ENCODE results near the gene SLC66A1.

Gene SLC66A1

DNA sequence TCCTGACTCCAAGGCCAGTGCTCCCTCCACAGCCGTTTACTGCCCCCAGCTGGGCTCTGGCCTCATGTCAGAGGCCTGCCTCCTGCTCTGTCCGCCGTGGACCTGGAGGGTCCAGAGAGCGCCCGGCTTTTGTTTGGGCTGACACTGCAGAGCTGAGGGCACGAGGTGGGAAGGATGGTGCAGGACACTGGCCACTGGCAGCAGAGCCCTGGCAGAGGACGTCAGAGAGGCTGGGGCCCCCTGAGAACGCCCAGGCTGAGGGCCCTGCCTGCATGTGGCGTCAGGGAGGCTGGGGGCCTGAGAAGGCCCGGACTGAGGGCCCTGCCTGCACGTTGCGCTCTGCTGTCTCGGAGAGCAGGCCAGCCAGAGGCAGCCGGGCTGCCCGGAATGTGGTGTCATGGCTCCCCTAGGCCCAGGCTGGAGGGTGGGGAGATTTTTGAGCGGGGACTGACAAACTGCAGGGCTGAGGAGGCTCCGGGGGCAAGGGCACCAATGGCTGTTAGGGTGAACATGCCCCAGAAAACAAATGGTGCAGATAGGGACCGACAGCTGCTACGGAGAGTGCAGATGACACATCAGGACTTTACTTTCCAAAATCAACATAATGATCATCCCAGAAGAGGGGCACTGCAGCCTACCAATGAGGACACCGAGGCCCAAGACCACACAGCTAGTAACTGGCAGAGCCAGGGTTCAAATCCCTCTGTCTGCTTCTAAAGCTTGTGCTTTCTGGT, 31.7 kb downstream of the SLC66A1 start:
- DNase-seq (ENCODE audit: low read depth) = no peak

DNA sequence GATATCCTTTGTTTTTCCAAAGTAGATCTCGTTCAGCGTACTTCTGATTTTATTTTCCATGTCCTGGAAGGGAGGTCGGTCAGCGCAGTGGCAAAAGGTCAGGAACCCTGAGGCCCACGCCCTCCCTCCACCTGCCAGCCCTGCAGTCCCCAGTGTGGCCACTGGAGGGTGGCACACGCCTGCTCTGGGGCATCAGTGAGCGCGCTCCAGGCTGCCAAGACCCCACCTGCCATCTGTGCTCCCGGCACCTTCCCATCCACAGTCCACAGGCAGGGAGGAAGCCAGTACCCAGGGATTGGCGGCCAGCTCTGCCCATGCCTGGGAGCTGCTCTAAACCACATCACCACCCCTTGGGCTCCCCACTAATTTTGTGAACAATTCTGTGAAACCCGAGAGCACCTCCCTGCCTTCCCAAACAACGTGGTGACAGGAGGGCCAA, 32.3 kb downstream of the SLC66A1 start:
- peak; percentile 30 for DNase-seq (ENCODE audit: low read depth)

DNA sequence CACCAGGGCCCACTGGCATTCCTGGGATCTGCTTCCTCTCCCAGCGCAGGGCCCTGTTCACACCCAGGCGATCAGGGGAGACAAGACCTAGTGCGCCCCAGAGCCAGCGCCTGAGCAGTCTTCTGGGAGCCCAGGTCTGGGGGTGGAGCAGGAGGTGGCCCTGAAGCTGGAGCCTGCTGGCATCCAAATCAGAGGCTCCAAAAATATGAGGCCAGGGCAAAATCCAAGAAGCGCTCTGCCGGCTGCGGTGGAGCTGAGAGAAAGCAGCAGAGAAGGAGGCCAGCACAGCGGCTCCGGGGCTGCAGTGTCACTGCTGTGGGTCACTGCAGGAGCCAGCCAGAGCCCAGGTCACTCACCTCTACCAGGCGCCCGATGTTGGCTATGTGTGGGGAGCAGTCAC, 32.7 kb downstream of the SLC66A1 start:
- no peak for DNase-seq (ENCODE audit: low read depth)

DNA sequence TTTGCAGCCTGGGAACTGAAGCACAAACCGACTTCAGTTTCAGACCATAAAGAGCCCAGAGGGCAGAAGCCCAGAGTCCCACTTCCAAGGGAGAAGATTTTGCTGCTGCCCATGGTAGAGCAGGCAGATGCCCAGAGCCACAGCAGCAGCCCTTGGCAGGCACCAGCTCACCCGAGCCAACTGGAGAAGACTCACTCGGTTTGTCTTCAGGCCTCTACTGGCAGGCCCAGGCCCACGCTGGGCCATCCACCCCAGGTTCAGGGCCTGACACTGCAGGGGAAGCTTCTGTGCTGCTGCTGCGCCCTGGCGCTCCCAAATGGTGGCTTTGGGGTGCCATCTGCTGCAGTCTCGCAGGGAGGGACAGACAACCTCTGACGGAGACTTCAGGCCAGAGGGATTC, 33.3 kb downstream of the SLC66A1 start:
- no peak for DNase-seq (ENCODE audit: low read depth)

DNA sequence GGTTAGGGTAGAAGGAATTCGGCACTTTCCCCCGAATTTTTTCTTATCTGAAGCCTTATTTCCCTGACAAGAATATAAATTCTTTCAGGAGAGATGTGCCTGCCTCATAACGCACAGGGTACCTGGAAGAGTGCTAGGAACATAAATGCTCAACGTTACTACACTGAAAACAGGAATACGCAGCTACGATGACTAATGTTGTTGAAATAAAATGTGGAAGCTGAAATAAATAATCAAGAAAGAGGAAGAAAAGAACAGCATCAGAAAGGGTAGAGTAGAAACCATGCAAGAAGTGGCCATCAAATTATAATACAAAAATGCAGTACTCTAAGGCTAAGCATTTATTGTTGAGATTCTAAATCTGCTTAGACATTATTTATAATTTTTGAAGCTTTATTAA, 33.9 kb downstream of the SLC66A1 start:
- no peak for DNase-seq (ENCODE audit: low read depth)

DNA sequence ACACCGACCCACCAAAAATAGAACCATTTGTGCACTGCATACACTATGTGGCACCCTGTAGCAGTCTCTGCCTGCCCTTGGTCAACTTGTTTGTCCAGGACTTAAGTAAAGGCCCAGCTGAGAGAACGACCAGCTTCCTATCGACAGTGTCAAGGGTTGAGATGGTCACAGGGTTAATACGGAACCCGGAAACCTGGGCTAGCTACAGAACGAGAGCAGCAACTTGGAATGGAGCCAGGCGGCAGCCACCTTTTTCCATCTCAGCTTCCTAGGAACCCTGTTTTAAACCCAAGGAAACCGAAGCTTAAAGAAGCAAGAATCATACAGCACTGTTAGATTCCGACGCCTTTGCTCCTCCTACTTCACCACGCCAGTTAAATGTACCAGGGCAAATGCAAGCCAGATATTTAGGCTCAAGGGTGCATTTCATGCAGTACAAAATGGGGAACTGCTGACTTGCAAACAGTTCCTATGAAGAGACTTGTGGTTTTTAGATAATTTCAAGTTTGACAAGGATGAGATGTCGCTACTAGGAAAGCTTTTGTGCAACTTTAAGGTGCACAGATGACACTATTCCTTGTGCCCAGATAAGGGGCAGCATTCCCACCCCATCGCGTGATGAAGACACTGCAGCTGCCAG, 35.5 kb downstream of the SLC66A1 start:
- no peak for DNase-seq (ENCODE audit: low read depth)

DNA sequence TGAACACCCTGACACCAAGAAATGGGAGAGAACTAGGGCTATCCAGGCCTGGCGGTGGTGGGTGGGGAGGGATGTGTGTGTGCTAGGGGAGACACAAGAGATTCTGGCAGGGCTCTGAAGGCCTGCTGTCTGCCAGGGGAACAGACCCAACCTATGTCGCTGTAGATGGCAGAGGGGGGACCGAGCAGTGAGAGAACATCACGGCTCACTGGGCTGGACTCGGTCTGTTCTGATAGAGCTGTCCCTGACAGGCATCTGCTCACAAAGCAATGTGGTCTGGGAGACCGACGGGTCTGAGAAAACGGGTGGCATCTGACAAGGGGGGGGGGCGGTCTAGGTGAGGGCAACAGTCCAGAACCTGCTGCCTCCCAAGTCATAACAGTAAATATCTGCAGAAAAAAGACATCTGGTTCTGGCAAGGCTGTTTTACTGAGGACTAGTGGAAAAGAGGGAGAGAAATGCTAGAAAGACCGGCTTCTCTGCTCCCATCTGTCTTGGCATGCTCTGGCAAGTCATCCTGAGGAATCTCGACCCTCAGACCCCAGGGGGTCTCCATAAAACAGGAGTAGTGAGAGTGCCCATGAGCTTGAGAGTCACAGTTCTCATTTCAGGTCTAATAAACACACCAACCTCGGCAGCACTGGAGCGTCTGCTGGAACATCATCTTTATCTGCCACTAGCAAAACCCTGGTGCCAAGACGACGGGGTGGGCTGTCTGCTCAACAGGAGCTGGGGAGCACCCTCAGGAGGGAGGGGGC, 36.5 kb downstream of the SLC66A1 start:
- no peak for DNase-seq (ENCODE audit: low read depth)

DNA sequence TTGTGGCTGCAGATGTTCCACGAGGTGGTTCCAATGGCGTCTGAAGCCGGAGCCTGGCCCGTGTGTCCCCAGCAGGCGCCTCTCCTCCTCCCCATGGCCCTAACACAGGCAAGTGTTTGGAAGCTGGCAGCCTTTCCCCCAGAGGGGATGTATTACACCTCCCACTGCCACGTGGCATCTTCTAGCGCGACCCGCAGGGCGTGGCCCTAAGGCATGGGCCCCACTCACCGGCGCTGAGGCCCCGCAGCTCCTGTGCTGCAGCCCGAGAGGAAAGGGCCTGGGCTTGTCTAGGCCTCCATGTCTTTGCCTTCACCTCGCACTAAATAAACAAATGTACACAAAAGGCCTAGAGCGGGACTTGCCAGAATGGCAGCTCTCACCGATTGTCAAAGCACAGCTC, 37.9 kb downstream of the SLC66A1 start:
- no peak for DNase-seq (ENCODE audit: low read depth)

DNA sequence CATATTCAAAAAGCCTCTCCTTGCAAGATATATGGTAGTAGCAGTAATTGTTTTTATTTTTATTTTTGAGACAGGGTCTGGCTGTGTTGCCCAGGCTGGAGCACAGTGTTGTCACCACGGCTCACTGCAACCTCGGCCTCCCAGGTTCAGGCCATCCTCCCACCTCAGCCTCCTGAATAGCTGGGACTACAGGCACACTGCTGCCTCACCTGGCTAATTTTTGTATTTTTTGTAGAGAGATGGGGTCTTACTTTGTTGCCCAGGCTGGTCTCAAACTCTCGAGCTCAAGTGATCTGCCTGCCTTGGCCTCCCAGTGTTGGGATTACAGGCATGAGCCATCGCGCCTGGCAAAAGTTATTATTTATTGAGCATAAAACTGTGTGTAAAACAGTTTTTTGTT, 38.4 kb downstream of the SLC66A1 start:
- DNase-seq (ENCODE audit: low read depth) = no peak

DNA sequence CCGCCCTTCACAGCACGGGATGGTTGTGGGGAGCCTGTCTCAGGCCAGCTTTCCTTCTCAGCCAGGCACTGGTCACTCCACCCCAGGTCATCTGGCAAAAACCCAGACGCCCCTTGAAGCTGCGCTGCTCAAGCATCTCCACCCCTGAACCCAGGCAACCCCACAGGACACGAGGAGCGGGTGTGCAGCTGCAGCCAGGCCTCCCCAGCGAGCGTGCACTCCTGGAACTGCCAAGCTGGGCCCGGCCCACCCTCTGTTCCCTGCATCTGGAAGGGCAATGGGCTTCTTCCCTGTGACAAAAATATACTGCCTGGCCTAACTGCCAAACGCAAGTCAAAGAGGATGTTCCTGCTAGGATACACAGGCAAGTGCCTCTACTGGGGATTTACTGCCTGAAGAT, 39.7 kb downstream of the SLC66A1 start:
- no peak for DNase-seq (ENCODE audit: low read depth)

DNA sequence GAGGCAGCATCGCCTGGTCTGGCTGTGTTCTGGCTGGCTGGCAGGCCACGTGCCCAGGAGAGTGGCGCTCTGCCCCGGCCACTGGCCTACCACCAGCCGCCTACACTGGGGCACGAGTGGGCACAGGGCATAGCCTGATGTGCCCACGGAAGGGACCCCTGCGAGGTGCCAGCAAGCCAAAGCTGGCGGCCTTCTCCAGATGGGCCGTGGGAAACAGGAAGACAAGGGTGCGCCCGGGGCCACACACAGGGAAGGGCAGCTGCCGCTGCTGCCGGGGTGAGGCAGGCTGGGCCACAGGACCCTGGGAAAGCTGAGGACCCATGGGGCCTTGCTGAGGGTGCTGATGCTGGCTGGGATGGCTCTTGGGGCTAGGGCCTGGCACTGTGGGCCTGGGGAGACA, 40.7 kb downstream of the SLC66A1 start:
- DNase-seq (ENCODE audit: low read depth) = no peak

DNA sequence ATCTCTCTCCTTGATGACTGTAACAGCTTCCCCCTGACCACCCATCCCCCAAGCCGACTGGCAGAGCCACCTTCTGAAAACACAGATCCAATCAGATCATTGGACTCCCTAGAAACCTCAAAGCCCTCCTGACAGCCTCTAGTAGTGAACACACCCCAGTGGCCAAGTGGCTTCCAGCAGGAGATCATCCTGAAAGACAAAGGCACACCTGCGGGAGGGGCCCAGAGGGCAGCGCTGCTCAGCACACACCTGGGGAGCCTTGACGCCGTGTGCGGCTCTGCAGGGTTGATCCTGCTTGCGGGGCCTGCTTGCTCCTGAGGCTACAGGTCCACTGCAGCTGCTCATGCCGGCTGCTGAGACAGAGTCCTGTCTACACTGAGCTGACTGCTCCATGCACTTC, 41.5 kb downstream of the SLC66A1 start:
- no peak for DNase-seq (ENCODE audit: low read depth)

DNA sequence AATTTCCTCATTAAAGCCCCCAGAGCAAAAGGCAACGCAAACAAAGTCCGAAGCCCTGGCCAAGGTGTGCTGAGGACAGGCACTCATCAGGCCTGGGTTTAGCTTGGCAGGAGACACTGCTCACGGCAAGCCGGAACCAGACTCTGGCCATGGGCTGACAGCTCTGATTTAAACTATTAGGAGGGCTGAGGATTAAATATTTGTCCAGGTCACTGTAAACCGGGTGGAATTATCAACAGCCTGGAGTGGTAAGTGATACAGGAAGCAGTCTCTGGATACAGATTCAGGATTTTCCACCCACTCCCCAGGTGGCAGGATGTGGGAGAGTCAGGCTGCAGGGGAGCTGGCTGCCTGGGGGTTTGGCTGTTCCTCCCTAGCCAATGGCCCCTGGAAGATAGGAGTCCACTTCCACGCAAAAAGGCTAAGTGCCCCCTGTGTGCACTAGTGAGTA, 42.4 kb downstream of the SLC66A1 start:
- DNase-seq (ENCODE audit: low read depth) = no peak

DNA sequence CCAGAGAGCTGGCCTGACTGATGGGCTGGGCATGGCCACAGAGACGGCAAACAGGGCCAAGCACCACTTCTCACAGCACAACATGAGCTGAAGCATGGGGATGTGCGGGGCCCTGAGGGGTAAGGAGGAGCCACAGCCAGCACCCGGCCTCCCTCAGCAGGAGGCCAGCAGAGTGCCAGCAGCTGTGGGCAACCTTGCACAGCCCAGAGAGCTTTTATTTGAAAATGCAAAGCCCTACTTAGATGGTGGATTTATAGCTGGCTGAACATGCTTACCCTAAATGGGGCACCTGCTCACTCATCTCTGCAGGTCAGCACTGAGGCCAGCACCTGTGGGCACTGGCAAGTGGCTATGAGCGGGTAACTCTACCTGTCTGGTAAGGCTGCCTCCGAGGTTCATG, 44.1 kb downstream of the SLC66A1 start:
- DNase-seq (ENCODE audit: low read depth) = no peak

DNA sequence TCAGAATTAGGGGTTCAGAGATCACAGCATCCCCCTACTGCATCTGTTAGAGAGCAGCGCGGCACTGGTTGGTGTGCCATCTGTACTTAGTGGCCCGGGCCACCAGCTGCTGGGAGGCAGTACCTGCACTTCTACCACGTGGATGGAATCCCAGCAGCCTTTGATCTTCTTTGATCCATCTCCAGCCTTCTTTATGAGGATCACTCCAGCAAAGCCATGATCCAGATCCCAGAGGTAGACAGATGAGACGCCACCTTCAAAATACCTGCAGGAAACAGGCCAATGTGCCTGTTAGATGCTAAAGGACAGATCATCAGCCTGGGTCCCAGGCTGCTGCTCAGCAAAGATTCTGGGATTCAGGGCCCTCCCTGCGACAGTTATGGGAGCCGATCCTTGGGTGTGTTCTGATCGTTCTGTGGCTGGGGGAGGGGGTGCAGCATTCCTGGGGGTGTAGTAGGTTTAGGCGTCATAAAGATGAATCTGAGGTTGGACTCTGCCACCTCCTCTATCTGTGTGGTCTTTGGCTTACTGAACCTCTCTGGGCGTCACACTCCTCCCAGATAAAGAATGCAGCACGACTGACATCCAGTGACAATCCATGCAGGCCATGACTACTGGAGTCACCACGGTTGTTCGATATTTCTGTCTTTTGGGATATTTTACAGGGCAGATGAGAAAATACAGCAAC, 45.3 kb downstream of the SLC66A1 start:
- DNase-seq (ENCODE audit: low read depth) = no peak

DNA sequence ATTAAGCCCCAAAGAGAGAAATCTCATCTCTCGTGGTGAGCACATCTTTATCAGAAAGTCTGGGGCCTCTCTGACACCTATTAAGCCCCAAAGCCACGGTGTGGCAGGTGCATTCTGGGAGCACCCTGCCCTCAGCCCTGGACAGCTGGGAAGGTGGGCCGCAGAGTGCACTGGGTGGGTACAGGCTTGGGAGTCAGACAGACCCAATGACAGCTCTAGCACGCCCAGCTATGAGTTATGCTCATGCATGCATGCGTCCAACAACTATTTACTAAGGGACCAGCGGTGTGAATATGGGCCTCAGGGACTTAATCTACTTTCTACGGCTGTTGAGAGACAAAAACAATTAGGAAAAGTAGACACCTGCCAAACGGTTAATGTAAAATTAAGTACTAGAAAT, 46.6 kb downstream of the SLC66A1 start:
- DNase-seq (ENCODE audit: low read depth) = no peak

DNA sequence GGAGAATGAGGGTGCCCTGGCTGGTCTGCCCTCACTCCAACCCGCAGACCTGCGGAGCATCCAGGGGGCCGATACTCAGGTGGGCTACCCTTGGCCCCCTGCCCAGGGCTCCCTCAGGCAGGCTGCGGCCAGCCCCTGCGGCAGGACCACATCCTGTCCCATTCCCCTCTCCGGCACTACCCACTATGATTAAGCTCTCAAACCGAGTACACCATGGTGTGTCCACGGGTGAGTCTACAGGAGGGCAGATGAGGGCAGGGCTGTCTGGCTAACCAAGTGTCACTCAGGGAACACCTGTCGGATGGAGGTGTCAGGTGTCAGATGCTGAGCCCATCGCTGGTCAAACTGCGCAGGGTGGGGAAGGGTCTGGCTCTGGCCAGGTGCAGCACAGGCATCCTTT, 47.2 kb downstream of the SLC66A1 start:
- DNase-seq (ENCODE audit: low read depth) = no peak

DNA sequence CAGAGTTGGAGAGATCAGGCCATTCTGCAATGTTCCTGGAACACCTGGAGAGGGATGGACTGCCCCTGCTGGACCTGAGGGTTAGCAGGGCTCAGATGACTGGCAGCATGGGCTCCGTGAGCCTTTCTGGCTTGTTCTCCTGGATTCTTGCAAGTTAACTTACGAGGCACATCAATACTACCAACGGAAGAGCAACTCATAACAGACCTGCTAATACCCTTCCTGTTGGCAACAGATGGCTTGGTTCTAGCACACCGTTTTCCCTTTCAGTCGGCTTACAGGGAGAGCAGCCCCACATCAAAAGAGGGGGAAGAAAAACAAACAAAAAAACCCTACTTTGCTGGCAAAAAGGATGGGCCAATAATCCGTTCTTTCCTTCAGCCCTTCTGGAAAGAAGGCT, 47.9 kb downstream of the SLC66A1 start:
- no peak for DNase-seq (ENCODE audit: low read depth)

DNA sequence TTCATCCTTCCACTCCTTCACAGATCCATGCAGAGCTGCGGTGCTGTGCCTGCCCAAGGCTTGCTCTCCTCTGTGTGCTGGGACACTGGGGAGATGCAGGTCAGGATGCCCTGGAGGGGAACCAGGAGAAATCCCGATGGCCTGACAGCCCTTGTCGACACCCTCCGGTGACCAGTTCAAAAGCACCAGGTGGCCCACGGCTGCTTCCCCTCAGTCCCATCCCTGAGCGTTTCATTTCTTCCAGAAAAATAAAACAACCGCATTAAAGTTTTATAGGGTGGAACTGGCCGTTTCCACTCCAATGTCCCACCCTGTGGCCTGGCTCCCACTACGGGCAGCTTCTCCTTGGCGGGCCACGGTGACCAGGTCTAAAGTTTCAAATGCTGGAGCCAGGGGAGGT, 48.3 kb downstream of the SLC66A1 start:
- DNase-seq (ENCODE audit: low read depth) = no peak

DNA sequence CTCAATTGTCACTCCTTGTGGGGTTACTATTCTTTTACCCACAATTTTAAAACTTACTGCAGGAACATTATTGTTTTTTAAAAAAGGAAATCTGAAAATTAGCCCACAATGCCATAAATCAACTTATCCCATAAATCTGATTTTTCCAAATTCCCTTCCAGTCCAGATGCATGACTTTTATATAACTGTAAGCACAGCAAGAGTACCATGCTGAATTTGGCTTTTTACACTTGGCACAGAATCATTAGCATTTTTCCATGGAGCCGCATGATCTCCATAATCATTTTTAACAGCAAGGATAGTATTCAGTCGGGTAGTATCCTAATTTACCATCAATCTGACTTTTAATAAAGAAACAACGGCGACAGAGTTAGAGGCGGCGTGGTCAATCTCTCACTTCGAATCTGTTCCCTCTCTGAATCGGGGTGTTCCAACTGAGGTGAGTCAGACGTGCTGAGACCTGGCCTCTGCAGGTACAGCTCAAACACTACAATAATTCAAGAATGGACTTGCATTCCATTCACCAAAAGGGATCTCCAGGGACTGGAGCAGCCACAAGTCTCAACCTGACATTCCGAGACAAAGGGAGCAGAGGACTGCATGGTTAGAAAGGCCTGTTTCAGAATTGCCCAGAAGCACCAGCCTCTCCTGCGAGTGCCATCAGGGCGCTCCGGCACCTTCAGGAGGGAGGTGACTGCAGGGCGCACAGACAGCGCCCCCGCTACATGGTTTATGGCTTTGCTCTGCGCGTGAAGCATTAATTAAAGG, 48.9 kb downstream of the SLC66A1 start:
- no peak for DNase-seq (ENCODE audit: low read depth)

DNA sequence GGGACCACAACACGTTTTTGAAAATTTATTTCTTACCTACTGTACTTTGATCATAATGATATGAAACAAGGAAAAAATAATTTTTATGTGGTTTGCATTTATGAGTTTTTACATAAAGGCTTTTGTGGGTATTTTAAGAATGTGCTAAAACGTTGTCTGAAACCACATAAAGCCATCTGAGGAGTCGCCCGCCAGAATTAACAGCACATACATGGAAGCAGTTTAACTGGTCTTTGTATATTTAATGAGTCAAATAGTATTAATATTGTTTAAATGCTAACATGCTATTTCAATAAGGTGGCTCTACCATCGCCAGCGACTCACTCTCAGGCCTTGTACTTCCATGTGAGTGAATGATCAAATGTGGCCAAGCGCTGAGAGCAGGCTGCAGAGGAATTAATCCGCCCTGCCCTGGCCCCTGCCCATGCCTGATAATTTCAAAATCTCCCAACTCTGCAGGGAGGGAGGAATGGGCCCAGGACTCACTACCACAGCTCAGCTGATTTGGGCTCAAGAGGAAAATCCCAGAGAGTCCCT, 49.6 kb downstream of the SLC66A1 start:
- DNase-seq (ENCODE audit: low read depth) = no peak
